Measurements from ENCODE around the gene GLUD1.
"Not testable (repeated sequence)": the region's sequence is repeated elsewhere in the genome, so short reads cannot be mapped to it uniquely, and the experiment has no call there.

GLUD1 gene

DNA sequence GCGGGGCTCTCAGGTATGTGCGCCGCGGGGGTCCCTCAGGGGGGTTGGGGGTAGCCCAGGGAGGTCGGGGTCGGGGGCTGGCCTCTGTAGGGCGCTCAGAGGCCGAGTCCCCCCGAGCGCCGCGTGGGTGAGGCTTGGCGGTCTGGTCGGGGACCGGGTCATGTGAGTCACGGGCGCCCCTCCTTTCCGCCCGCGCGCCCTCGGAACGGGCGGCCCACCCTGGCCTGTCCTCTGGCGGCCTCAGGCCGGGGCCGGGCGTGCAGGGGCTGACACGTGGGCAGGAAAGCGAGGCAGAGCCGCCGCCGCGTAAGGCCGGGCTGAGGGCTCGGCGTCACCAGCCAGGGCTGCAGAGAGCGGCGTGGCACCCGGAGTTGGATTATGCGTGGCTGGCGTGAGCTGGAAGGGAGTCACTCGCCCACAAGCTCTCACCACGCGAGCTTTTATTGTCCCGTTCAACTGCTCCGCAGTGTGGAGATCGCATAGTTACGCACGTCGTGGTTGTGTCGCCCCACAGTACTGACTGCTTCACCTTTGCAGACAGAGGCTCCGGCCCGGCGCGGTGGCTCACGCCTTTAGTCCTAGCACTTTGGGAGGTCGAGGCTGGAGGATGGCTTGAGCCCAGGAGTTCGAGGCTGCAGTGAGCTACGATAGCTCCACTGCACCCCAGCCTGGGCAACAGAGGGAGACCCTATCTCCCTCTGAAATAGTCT lies 748 bp upstream of the GLUD1 start:
- Mint-ChIP-seq H3K9me3 (no peaks in the 10 kb centered on the region), H3K4me1 (peaks cover 58% of the 10 kb centered on the region), H3K36me3 (peaks cover 10% of the 10 kb centered on the region), H3K27me3 (no peaks in the 10 kb centered on the region), H3K4me3 (peak overlapping the region; percentile 91), H3K27ac (peak overlapping the region; percentile 70)

GRCh38 chr10:87093632-87094372 lies 841 bp downstream of the GLUD1 start:
- H3K36me3 Mint-ChIP-seq = peaks cover 10% of the 10 kb centered on the region
- peak overlapping the region; percentile 94 for H3K27ac Mint-ChIP-seq
- peak overlapping the region; percentile 94 for H3K4me3 Mint-ChIP-seq
- peaks cover 63% of the 10 kb centered on the region for H3K4me1 Mint-ChIP-seq
- H3K27me3 Mint-ChIP-seq = no peaks in the 10 kb centered on the region
- no peaks in the 10 kb centered on the region for H3K9me3 Mint-ChIP-seq

DNA sequence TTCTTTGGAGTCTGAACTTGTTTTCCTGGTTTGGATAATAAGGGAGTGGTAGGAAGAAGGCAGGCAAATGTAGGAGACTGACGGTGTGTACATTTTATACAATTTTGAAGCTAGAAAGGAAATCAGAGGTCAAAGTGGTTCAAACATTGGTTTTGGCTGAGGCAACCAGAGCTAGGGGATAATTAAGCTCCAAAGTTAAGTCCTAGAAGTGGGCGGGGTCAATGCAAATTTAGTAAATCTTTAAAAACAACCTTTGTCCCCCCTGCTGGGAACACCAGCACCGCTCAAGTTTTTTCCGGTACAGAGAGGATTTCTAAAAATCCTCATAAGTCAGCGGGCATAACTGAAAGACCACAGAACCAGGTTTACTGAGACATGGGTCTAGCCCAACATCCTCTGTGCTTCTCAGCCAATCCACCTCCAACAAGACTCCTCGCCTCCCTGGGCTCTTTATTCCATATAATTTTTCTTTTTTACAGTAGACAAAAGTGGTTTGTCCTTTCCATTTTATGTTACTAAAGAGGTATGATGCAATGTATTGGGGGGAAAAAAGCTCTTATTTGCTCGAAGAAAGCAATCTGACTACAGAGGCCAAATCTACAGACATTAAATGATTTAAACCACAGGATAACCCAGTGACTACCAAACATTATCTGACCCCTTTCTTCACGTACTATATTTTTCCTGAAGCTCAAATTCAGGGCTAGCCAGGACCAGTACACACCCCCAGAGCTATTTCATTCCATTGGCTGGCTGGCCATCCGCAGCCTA lies 1.6 kb downstream of the GLUD1 start:
- Mint-ChIP-seq H3K27me3 (no peaks in the 10 kb centered on the region), H3K4me3 (peak overlapping the region; percentile 94), H3K9me3 (no peaks in the 10 kb centered on the region), H3K36me3 (peaks cover 15% of the 10 kb centered on the region), H3K4me1 (peaks cover 67% of the 10 kb centered on the region), H3K27ac (peak overlapping the region; percentile 94)

DNA sequence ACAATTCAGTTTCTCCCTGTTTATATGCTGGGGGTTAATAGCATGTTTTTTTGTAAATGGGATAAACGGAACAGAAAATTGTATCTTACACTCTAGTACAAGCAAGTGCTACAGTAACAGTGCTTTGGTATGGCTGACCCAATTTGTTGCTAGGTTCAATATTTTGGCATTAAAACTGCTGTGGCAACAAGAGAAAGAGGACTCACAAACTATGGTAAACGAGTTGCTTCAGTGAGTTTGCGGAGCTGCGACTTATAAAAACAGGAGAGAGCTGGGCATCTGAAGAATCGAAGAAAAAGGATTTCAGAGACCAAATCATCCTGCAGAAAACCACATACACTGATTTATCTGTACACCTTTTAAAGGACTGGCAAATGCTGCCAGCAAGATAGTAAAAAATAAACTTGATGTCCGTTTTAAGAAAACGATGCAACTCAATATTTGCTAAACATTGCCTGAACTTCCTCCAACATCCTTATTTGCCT lies 2.2 kb downstream of the GLUD1 start:
- Mint-ChIP-seq H3K4me1 (peaks cover 70% of the 10 kb centered on the region), H3K27me3 (no peaks in the 10 kb centered on the region), H3K36me3 (peaks cover 16% of the 10 kb centered on the region), H3K27ac (peak overlapping the region; percentile 94), H3K4me3 (peak overlapping the region; percentile 94), H3K9me3 (no peaks in the 10 kb centered on the region)

DNA sequence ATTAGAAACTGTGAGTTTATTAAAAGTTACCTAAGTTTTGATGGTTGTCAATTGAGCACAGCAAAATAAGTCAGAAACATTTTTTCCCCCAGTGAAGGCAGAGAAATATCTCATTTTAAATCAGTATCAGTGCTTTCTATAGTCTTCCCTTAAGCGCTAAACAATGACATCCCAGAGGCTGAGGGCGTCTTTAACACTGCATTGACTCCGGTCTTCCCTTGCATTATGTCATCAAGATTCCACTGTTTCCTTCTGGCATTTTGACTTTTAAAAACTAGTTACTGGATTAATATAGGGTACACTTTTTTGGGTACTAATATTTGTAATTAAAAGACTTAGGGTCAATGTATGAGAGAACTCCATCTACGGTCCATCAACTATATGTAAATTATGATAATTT lies 3.9 kb downstream of the GLUD1 start:
- no peaks in the 10 kb centered on the region for H3K27me3 Mint-ChIP-seq
- no peaks in the 10 kb centered on the region for H3K9me3 Mint-ChIP-seq
- H3K4me3 Mint-ChIP-seq = no peak overlapping the region
- no peak overlapping the region for H3K27ac Mint-ChIP-seq
- peaks cover 74% of the 10 kb centered on the region for H3K4me1 Mint-ChIP-seq
- H3K36me3 Mint-ChIP-seq = peaks cover 17% of the 10 kb centered on the region

DNA sequence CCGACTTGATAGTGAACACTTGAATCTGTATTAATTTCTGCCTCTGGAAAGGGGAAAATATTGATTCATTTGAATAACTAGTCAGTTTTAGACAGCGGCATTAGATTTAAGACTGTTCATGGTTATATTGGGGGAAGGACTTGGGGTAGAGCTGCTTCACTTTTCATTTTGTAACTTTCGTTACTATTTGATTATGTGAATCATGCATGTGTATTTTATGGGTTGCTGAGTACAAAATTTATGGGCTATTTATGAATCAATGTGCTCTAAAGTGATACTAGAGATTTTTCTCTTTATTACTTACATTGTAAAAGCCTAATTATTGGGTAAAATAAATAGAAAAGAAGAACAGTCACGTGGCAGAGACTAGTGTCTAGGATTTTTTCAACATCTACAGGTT lies 4.9 kb downstream of the GLUD1 start:
- H3K4me1 Mint-ChIP-seq = peaks cover 83% of the 10 kb centered on the region
- H3K36me3 Mint-ChIP-seq = peaks cover 19% of the 10 kb centered on the region
- H3K27me3 Mint-ChIP-seq = no peaks in the 10 kb centered on the region
- no peaks in the 10 kb centered on the region for H3K9me3 Mint-ChIP-seq
- H3K27ac Mint-ChIP-seq = no peak overlapping the region
- H3K4me3 Mint-ChIP-seq = no peak overlapping the region

GRCh38 chr10:87085537-87085936 lies 9.1 kb downstream of the GLUD1 start:
- H3K9me3 Mint-ChIP-seq = no peaks in the 10 kb centered on the region
- H3K36me3 Mint-ChIP-seq = peaks cover 16% of the 10 kb centered on the region
- peaks cover 83% of the 10 kb centered on the region for H3K4me1 Mint-ChIP-seq
- peak overlapping the region; percentile 5 for H3K4me3 Mint-ChIP-seq
- no peaks in the 10 kb centered on the region for H3K27me3 Mint-ChIP-seq
- H3K27ac Mint-ChIP-seq = no peak overlapping the region

GRCh38 chr10:87084291-87084782 lies 10.3 kb downstream of the GLUD1 start:
- peak overlapping the region; percentile 95 for H3K27ac Mint-ChIP-seq
- not testable (repeated sequence) for H3K9me3 Mint-ChIP-seq, H3K27me3 Mint-ChIP-seq
- H3K4me3 Mint-ChIP-seq = peak overlapping the region; percentile 66
- peaks cover 71% of the 10 kb centered on the region for H3K4me1 Mint-ChIP-seq
- H3K36me3 Mint-ChIP-seq = peaks cover 13% of the 10 kb centered on the region

DNA sequence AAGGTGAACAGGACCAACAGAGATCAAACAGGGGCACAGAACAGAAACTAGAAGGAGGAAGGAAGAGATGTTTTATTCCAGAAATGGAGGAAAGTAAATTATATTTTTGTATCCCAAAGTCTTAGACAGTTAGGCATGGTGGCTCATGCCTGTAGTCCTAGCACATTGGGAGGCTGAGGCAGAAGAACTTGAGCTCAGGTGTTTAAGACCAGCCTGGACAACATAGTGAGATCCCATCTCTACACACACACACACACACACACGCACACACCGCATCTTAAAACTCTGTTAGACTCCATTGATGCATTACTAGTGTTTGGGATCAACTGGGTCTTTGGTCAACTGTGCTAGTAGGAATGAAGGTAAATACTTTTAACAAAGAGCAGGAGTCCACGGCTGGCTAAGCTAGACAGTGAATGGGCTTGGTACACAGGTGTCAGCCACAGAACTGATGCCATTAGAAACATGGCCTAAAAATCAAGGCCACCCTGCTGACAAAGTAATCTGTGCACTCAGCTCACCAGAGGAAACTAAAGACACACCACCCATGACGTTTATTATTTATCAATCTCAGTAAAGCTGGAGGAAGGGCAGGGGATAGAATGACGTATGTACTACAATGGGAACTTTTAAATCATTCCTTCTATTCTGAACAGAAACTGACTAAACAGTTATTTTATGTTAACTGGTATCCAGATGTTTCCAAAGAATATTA lies 10.9 kb downstream of the GLUD1 start:
- Mint-ChIP-seq H3K27ac (peak overlapping the region; percentile 93), H3K4me3 (peak overlapping the region; percentile 62), H3K36me3 (peaks cover 12% of the 10 kb centered on the region), H3K4me1 (peaks cover 65% of the 10 kb centered on the region)
- H3K27me3 Mint-ChIP-seq, H3K9me3 Mint-ChIP-seq: not testable (repeated sequence)

- H3K4me3 Mint-ChIP-seq = peak overlapping the region; percentile 57
- H3K4me1 Mint-ChIP-seq = peaks cover 58% of the 10 kb centered on the region
- H3K27me3 Mint-ChIP-seq, H3K9me3 Mint-ChIP-seq, H3K36me3 Mint-ChIP-seq: not testable (repeated sequence)
- peak overlapping the region; percentile 84 for H3K27ac Mint-ChIP-seq
Observed at GRCh38 chr10:87082219-87082618, 12.4 kb downstream of the GLUD1 start.

DNA sequence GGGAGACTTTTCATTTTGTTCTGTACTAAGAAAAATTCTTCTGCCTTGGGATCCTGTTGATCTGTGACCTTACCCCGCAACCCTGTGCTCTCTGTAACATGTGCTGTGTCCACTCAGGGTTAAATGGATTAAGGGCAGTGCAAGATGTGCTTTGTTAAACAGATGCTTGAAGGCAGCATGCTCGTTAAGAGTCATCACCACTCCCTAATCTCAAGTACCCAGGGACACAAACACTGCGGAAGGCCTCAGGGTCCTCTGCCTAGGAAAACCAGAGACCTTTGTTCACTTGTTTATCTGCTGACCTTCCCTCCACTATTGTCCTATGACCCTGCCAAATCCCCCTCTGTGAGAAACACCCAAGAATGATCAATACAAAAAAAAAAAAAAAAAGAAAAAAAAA lies 13.1 kb downstream of the GLUD1 start:
- H3K36me3 Mint-ChIP-seq, H3K27me3 Mint-ChIP-seq, H3K9me3 Mint-ChIP-seq, H3K4me3 Mint-ChIP-seq: not testable (repeated sequence)
- Mint-ChIP-seq H3K4me1 (peaks cover 53% of the 10 kb centered on the region), H3K27ac (peak overlapping the region; percentile 84)

DNA sequence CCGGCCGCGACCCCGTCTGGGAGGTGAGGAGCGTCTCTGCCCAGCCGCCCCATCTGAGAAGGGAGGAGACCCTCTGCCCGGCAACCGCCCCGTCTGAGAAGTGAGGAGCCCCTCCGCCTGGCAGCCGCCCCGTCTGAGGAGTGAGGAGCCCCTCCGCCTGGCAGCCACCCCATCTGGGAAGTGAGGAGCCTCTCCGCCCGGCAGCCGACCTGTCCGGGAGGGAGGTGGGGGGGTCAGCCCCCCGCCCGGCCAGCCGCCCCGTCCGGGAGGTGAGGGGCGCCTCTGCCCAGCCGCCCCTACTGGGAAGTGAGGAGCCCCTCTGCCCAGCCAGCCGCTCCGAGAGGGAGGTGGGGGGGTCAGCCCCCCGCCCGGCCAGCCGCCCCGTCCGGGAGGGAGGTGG lies 14.0 kb downstream of the GLUD1 start:
- not testable (repeated sequence) for H3K36me3 Mint-ChIP-seq, H3K9me3 Mint-ChIP-seq, H3K4me3 Mint-ChIP-seq, H3K27me3 Mint-ChIP-seq, H3K27ac Mint-ChIP-seq
- peaks cover 44% of the 10 kb centered on the region for H3K4me1 Mint-ChIP-seq

DNA sequence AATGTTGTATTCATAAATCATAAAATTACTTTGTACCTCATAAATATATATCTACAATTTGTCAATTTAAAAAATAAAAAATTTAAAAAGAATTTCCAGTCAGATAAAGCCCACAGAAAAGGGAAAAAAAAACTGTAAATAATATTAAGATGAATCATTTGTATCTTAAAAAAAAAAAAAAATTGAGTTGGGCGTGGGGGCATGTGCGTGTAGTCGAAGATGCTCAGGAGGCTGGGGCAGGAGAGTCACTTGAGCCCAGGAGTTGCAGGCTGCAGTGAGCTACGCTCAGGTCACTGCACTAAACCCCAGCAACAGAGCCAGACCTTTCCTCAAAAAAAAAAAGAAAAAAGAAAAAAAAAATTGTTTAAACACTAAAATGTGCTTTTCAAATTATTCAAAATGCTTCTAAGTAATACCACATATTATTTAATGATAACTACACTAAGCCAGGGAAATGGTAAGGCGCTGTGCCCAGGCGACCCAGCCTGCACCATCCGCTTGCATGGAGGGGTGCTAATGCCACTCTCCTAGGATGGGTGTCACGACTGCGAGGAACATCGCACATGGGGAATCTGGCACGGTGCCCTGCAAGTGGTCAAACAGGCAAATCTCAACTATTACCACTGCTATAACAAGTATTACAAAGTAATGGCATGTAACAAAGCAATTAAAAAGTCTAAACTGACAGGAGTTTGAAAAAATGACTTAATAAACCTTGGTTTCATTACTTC lies 15.4 kb downstream of the GLUD1 start:
- Mint-ChIP-seq H3K4me3 (no peak overlapping the region), H3K27ac (no peak overlapping the region), H3K36me3 (peaks cover 5% of the 10 kb centered on the region), H3K4me1 (peaks cover 32% of the 10 kb centered on the region), H3K9me3 (no peaks in the 10 kb centered on the region), H3K27me3 (no peaks in the 10 kb centered on the region)

- H3K4me1 Mint-ChIP-seq, H3K4me3 Mint-ChIP-seq, H3K27ac Mint-ChIP-seq, H3K9me3 Mint-ChIP-seq, H3K27me3 Mint-ChIP-seq: not testable (repeated sequence)
- H3K36me3 Mint-ChIP-seq = peaks cover 13% of the 10 kb centered on the region
Observed at GRCh38 chr10:87076421-87076820, 18.2 kb downstream of the GLUD1 start.

- no peak overlapping the region for H3K4me3 Mint-ChIP-seq
Observed at GRCh38 chr10:87072449-87072848, 22.2 kb downstream of the GLUD1 start.

More at GRCh38 chr10:87072449-87072848, 22.2 kb downstream of the GLUD1 start:
- Mint-ChIP-seq H3K36me3 (peaks cover 15% of the 10 kb centered on the region), H3K9me3 (no peaks in the 10 kb centered on the region), H3K4me1 (no peaks in the 10 kb centered on the region), H3K27ac (no peak overlapping the region), H3K27me3 (no peaks in the 10 kb centered on the region)
